Nephron progenitor cell (in vitro differentiated cells): ENCODE results near the gene RIMS1.

Source experiments
- DNase-seq: peaks from one replicate; pipeline ENCODE4 v3.0.0; 2021
- H3K27ac Mint-ChIP-seq: 2 replicates; pipeline ENCODE4 v1.8.0; 2021; ENCODE audit warnings: mild to moderate bottlenecking, moderate library complexity, mixed read lengths
- H3K27me3 Mint-ChIP-seq: 2 replicates; pipeline ENCODE4 v1.8.0; 2021; ENCODE audit warnings: mild to moderate bottlenecking, low read depth, mixed read lengths; ENCODE audit not compliant: poor library complexity
- H3K36me3 Mint-ChIP-seq: 2 replicates; pipeline ENCODE4 v1.8.0; 2021; ENCODE audit warnings: low read depth, mixed read lengths
- H3K4me1 Mint-ChIP-seq: 2 replicates; pipeline ENCODE4 v1.8.0; 2021; ENCODE audit warnings: mixed read lengths
- H3K4me3 Mint-ChIP-seq: 2 replicates; pipeline ENCODE4 v1.8.0; 2021; ENCODE audit warnings: mild to moderate bottlenecking, moderate library complexity, mixed read lengths
- H3K9me3 Mint-ChIP-seq: 2 replicates; pipeline ENCODE4 v1.8.0; 2021; ENCODE audit warnings: mild to moderate bottlenecking, moderate library complexity, mixed read lengths
- TF ChIP-seq, protein P1 (sequence below): fragments of 200-600 bp; sonication (generic); IDR thresholded peaks from 2 replicates; pipeline ENCODE4 v1.5.0; 2021; ENCODE audit warnings: antibody characterized with exemption

The RIMS1 gene

DNA sequence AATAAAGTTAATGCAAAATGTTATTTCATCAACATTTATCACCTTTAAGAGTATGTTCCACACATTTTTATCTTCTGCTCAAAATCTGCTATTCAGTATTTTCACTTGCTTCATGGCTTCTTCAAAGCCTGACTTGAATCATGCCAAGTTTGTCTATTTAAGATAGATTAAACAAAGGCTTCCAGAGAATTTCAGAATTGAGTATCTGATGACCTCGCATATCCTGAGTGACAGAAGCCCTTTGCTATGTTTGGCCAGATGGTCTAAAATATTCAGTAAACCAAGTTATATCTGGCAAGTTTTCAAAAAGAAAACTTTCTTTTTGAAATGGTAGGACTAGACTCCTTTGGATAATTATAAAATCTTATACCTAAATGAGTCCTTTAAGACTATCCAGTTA, 386.6 kb downstream of the RIMS1 start:
- TF ChIP-seq, protein P1, sequence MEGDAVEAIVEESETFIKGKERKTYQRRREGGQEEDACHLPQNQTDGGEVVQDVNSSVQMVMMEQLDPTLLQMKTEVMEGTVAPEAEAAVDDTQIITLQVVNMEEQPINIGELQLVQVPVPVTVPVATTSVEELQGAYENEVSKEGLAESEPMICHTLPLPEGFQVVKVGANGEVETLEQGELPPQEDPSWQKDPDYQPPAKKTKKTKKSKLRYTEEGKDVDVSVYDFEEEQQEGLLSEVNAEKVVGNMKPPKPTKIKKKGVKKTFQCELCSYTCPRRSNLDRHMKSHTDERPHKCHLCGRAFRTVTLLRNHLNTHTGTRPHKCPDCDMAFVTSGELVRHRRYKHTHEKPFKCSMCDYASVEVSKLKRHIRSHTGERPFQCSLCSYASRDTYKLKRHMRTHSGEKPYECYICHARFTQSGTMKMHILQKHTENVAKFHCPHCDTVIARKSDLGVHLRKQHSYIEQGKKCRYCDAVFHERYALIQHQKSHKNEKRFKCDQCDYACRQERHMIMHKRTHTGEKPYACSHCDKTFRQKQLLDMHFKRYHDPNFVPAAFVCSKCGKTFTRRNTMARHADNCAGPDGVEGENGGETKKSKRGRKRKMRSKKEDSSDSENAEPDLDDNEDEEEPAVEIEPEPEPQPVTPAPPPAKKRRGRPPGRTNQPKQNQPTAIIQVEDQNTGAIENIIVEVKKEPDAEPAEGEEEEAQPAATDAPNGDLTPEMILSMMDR: no peak
- H3K27ac Mint-ChIP-seq: no peak overlapping the region
- H3K4me3 Mint-ChIP-seq: no peak overlapping the region
- no peak for DNase-seq
- no peaks in the 10 kb centered on the region for H3K27me3 Mint-ChIP-seq
- H3K36me3 Mint-ChIP-seq: no peaks in the 10 kb centered on the region
- no peaks in the 10 kb centered on the region for H3K9me3 Mint-ChIP-seq
- H3K4me1 Mint-ChIP-seq: no peaks in the 10 kb centered on the region

DNA sequence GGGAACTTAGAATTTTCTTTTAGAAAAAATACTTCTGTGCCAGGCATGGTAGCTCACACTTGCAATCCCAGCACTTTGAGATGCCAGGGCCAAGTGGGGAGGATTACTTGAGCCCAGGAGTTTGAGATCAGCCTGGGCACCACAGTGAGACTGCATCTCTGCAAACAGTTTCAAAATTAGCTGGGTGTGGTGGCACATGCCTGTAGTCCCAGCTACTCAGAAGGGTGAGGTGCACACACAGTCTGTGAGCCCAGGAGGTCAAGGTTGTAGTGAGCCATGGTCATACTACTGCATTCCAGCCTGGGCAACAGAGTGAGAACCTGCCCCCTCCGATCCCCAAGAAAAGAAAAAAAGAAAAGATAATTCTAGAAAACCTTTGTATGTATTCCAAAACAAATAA, 389.5 kb downstream of the RIMS1 start:
- TF ChIP-seq, protein P1: no peak
- Mint-ChIP-seq H3K9me3 (no peaks in the 10 kb centered on the region), H3K4me3 (no peak overlapping the region), H3K36me3 (no peaks in the 10 kb centered on the region), H3K27me3 (no peaks in the 10 kb centered on the region), H3K27ac (no peak overlapping the region), H3K4me1 (no peaks in the 10 kb centered on the region)
- DNase-seq: no peak

DNA sequence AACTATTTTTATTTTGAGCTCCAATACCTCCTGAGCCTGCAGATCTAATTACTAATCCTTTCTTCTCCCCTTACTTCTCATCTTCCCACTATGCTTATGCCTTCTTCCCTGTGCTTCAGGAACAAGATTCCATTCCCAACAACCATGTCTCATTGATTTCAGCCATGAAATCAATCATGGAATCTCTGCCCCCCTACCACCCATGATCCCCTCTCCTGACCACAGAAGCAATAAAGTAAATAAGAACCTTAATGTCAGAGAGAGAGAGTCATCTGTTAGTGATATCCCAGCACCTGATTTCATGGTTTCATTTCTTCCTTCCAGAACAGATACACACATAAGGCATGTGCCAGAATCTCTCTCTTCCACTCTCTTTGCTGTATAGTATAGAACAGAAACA, 395.9 kb downstream of the RIMS1 start:
- no peaks in the 10 kb centered on the region for H3K9me3 Mint-ChIP-seq
- no peak overlapping the region for H3K4me3 Mint-ChIP-seq
- no peak overlapping the region for H3K27ac Mint-ChIP-seq
- TF ChIP-seq, protein P1: no peak
- H3K27me3 Mint-ChIP-seq: no peaks in the 10 kb centered on the region
- no peaks in the 10 kb centered on the region for H3K36me3 Mint-ChIP-seq
- peaks cover 4% of the 10 kb centered on the region for H3K4me1 Mint-ChIP-seq
- DNase-seq: no peak

DNA sequence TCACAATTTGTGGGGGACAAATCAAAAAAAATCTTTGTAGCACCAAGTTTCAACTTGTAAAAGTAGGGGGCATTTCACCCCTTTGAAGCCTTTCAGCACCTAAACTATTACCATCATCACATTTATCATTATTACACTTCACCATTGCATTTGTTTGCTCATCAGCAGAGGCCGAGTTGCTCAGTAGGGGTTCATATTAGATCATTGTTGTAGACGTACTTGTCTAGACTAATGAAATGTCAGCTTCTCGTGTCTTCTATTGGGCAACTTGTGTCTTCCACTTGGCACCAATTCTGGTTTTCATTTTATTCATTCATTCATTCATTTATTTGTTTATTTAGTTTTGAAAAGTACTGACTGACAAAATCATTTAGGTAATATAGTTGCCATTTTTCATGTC, 397.2 kb downstream of the RIMS1 start:
- TF ChIP-seq, protein P1: no peak
- no peak overlapping the region for H3K27ac Mint-ChIP-seq
- no peak overlapping the region for H3K4me3 Mint-ChIP-seq
- no peak for DNase-seq
- no peaks in the 10 kb centered on the region for H3K27me3 Mint-ChIP-seq
- H3K36me3 Mint-ChIP-seq: no peaks in the 10 kb centered on the region
- H3K9me3 Mint-ChIP-seq: no peaks in the 10 kb centered on the region
- H3K4me1 Mint-ChIP-seq: peaks cover 7% of the 10 kb centered on the region

DNA sequence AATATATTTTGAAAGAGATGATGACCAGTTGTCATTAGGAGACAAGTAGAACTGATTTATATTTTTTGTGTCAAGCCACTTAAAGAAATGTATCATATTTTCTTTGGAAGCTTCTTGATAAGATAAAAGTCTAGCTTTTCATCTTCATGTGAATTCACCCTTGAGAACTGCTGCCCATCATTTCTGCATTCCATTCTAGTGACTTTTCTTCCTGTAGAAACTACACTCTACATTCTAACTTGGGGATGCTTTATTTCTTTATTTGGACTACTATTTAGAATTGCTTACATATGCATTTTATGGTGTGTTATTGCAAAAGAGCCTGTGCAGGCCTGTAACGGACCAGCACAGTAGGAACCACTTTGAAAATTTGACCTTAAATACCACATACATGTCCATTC, 400.6 kb downstream of the RIMS1 start:
- Mint-ChIP-seq H3K9me3 (peaks cover 5% of the 10 kb centered on the region), H3K27ac (no peak overlapping the region), H3K36me3 (peaks cover 8% of the 10 kb centered on the region), H3K4me3 (no peak overlapping the region), H3K27me3 (no peaks in the 10 kb centered on the region), H3K4me1 (peaks cover 9% of the 10 kb centered on the region)
- no peak for DNase-seq
- TF ChIP-seq, protein P1: no peak

DNA sequence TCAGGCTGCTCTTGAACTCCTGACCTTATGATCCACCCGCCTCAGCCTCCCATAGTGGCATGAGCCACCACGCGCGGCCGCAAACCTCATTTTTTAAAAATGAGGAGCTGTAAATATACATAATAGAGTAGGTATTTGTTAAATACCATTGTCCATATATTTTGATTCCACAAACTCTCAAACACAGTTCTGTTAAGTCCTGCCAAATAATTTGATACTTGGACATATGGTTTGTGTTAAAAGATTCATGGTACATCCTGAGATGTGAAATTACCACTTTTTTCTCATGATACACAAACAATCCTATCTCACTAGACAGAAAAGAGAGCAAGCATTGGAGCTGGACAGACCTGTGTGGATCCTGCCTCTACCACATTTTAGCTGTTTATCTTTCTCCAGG, 401.5 kb downstream of the RIMS1 start:
- Mint-ChIP-seq H3K4me1 (peaks cover 5% of the 10 kb centered on the region), H3K9me3 (peaks cover 5% of the 10 kb centered on the region), H3K36me3 (peaks cover 8% of the 10 kb centered on the region), H3K27me3 (no peaks in the 10 kb centered on the region), H3K27ac (no peak overlapping the region), H3K4me3 (no peak overlapping the region)
- TF ChIP-seq, protein P1: no peak
- DNase-seq: no peak
